Kidney (tissue), 14 donors: ENCODE measurements around the gene PPA1. TPM values are rescaled to one million over a fixed set of nuclear protein-coding genes. Genes with fewer than 3 reads are reported as not detected.

ENCODE experiments used
- DNase-seq, 5 donors: peaks; one replicate each; pipeline ENCODE4 v3.0.0-alpha.2; 2013 to 2020
- FAIRE-seq: peaks from 2 replicates; lab custom pipeline; 2012; peaks lifted over from hg19 to GRCh38; lab: Jason Lieb, UNC
- H3K27ac ChIP-seq, 2 donors: one replicate each; pipeline ENCODE4 v1.7.0; 2013; ENCODE audit warnings: low read depth in 2 of 2, low read length in 2 of 2, inconsistent platforms in 1 of 2
- H3K27me3 ChIP-seq: one replicate; pipeline ENCODE4 v1.7.1; 2013; ENCODE audit warnings: low read length, inconsistent platforms; ENCODE audit not compliant: control insufficient read depth, insufficient read depth
- H3K36me3 ChIP-seq, 3 donors: one replicate each; pipeline versions ENCODE4 v1.7.0 to v1.7.1; 2013; ENCODE audit warnings: low read length in 3 of 3, control low read depth in 1 of 3, inconsistent platforms in 1 of 3; ENCODE audit not compliant: insufficient read depth in 3 of 3, control insufficient read depth in 2 of 3
- H3K4me1 ChIP-seq, 3 donors: one replicate each; pipeline versions ENCODE4 v1.7.0 to v1.7.1; 2013; ENCODE audit warnings: low read length in 3 of 3, inconsistent platforms in 1 of 3, low read depth in 1 of 3; ENCODE audit not compliant: control insufficient read depth in 2 of 3, insufficient read depth in 2 of 3
- H3K4me3 ChIP-seq, 3 donors: one replicate each; pipeline versions ENCODE4 v1.7.0 to v1.8.1; 2013; ENCODE audit warnings: low read length in 3 of 3, control low read depth in 1 of 3, inconsistent platforms in 1 of 3
- H3K9ac ChIP-seq, 3 donors: one replicate each; pipeline versions ENCODE4 v1.7.0 to v1.7.1; 2013; ENCODE audit warnings: low read length in 3 of 3, control low read depth in 1 of 3, inconsistent platforms in 1 of 3
- H3K9me3 ChIP-seq, 3 donors: one replicate each; pipeline versions ENCODE4 v1.7.0 to v1.7.1; 2013; ENCODE audit warnings: low read length in 3 of 3, control low read depth in 1 of 3, inconsistent platforms in 1 of 3; ENCODE audit not compliant: control insufficient read depth in 2 of 3, insufficient read depth in 1 of 3
- intact Hi-C: fragments of 100-400 bp; cut with DNase I; formaldehyde crosslinking; loops from one replicate; pipeline ENCODE4 v1.11.1; 2022
- polyA plus RNA-seq: library from polyadenylated mRNA; stranded (reverse); fragments of 350-450 nt; fragmentation: Illumina TruSeq; extraction: RNeasy Lipid Tissue Mini Kit (QIAGEN cat#74804); gene quantifications from one replicate; pipeline ENCODE4 v1.2.3, GENCODE V29; 2014; ENCODE audit warnings: low read depth, low replicate concordance; ENCODE audit not compliant: insufficient read depth
- total RNA-seq: library from RNA; stranded (reverse); fragmentation: NEBNext Ultra II Directional; extraction: Animal tissue kit (Norgen Biotek cat#: 25700); gene quantifications from one replicate; pipeline ENCODE4 v1.2.1, GENCODE V29; 2021
- TF ChIP-seq, protein P1 (sequence below): IDR thresholded peaks from 3 replicates; pipeline ENCODE4 v1.5.1; 2012; ENCODE audit warnings: mild to moderate bottlenecking, moderate library complexity, borderline replicate concordance; ENCODE audit not compliant: insufficient read depth; ENCODE audit errors: extremely low read depth
- donor health status: control.
- donor health status: control.
- donor health status: control.
- donor health status: control.
- donor health status: control.
- donor health status: DM: yes; HTN: yes; CAD: no.
- donor health status: Normal renal cell carcinoma (clear cell type).

PPA1 gene
- total and polyA plus RNA-seq, 2 donors from 2014 or later, result 116 to 168 TPM

DNA sequence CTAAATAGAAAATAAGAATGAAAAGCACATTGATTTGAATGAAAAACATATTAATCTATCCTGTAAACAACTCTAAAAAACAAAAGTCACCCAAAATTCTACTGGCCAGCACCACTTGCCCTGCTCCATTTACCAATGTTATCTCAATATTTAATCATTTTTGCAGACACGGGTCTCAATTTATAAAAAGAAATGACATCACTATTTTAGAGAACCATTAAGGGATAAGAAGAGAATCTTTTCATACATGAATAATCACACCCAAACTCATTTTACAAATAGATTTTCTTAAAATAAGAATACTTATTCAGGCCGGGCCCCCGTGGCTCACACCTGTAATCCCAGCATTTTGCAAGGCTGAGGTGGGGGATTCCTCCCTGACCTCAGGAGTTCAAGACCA, 66.8 kb downstream of the PPA1 start:
- TF ChIP-seq, protein P1, sequence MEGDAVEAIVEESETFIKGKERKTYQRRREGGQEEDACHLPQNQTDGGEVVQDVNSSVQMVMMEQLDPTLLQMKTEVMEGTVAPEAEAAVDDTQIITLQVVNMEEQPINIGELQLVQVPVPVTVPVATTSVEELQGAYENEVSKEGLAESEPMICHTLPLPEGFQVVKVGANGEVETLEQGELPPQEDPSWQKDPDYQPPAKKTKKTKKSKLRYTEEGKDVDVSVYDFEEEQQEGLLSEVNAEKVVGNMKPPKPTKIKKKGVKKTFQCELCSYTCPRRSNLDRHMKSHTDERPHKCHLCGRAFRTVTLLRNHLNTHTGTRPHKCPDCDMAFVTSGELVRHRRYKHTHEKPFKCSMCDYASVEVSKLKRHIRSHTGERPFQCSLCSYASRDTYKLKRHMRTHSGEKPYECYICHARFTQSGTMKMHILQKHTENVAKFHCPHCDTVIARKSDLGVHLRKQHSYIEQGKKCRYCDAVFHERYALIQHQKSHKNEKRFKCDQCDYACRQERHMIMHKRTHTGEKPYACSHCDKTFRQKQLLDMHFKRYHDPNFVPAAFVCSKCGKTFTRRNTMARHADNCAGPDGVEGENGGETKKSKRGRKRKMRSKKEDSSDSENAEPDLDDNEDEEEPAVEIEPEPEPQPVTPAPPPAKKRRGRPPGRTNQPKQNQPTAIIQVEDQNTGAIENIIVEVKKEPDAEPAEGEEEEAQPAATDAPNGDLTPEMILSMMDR, result no peak
- Histone ChIP-seq H3K9me3 (no peaks in the 10 kb centered on the region), H3K4me1 (peaks cover 0 to 12% (median 0%) of the 10 kb centered on the region in 3 donors), H3K4me3 (no peak overlapping the region), H3K27ac (no peak overlapping the region), H3K27me3 (no peaks in the 10 kb centered on the region), H3K9ac (no peak overlapping the region), H3K36me3 (peaks cover 0 to 2% (median 0%) of the 10 kb centered on the region in 3 donors)
- FAIRE-seq, result no peak
- intact Hi-C loops, result no loop called here
- no peak for DNase-seq

DNA sequence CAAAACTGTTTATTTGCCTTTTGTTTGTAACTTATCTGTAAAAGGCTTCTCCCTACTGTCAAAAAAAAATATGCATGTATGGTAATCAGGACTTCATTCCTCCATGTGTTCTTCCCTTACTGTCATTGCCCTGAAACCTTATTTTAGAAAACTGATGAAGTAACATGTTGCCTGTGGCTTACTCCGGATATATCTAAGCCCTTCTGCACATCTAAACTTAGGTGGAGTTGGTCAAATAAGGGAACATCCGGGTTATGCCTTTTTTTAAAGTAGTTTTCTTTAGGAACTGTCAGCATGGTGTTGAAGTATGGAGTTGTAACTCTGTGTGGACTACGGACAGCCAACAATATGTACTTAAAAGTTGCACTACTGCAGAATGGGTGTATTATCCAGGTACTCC, 69.1 kb downstream of the PPA1 start:
- Histone ChIP-seq H3K36me3 (peaks cover 0 to 6% (median 0%) of the 10 kb centered on the region in 3 donors), H3K4me3 (no peak overlapping the region), H3K27ac (no peak overlapping the region), H3K9me3 (no peaks in the 10 kb centered on the region), H3K4me1 (peaks cover 0 to 8% (median 0%) of the 10 kb centered on the region in 3 donors), H3K27me3 (no peaks in the 10 kb centered on the region), H3K9ac (no peak overlapping the region)
- DNase-seq (no peak), FAIRE-seq (no peak)
- TF ChIP-seq, protein P1, result no peak
- intact Hi-C loops, result no loop called here

DNA sequence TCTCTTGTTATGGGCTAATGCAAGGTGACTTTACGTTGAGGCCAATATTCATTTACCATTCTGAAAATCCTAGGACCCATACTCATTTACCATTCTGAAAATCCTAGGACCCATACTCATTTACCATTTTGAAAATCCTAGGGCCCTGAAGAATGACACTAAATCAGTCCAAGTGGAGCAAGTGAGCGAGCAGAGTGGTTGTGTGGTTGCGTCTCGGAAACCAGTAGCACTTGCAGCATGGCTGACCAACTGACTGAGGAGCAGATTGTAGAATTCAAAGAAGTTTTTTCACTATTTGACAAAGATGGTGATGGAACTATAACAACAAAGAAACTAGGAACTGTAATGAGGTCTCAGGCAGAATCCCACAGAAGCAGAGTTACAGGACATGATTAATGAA, 69.8 kb downstream of the PPA1 start:
- peaks cover 0 to 4% (median 0%) of the 10 kb centered on the region in 3 donors for H3K4me1 ChIP-seq

More for the DNA sequence above, 69.8 kb downstream of the PPA1 start:
- H3K4me3 ChIP-seq, result no peak overlapping the region
- TF ChIP-seq, protein P1, result no peak
- no peak overlapping the region for H3K9ac ChIP-seq
- H3K36me3 ChIP-seq, result peaks cover 0 to 6% (median 0%) of the 10 kb centered on the region in 3 donors
- FAIRE-seq (no peak), DNase-seq (no peak)
- intact Hi-C loops, result no loop called here
- H3K9me3 ChIP-seq, result no peaks in the 10 kb centered on the region
- H3K27me3 ChIP-seq, result no peaks in the 10 kb centered on the region
- H3K27ac ChIP-seq, result no peak overlapping the region
